Measurements from ENCODE around the gene DUSP28. TPM values are rescaled to one million over a fixed set of nuclear protein-coding genes. Genes with fewer than 3 reads are reported as not detected.

The DUSP28 gene
- total and polyA plus RNA-seq, 2 donors (not counting 1 experiment from before 2014, with no cell fraction given): 19.0 to 19.1 TPM

GRCh38 chr2:240530181-240530580 is 30.0 kb upstream of the DUSP28 start:
- ChIA-PET CTCF (no interaction called here), POLR2A (interaction anchor here (0.8 kb wide), 1 partner anchor 1108 kb away, joined by 3 read pairs; no protein-coding TSS in a partner anchor)
- intact Hi-C loops (cut with micrococcal nuclease): no loop called here
- H2AFZ ChIP-seq (ENCODE audit: insufficient read depth, low read depth, low read length, poor library complexity, severe bottlenecking): no peak overlapping the region
- Mint-ChIP-seq H3K27me3 (no peaks in the 10 kb centered on the region), H3K4me3 (no peak overlapping the region), H3K27ac (no peak overlapping the region), H3K9me3 (ENCODE audit: insufficient read depth) (peaks cover 16% of the 10 kb centered on the region), H3K4me1 (no peaks in the 10 kb centered on the region)
- 100% methylated on average over 3 of the region's 7 CpGs for WGBS (ENCODE audit: insufficient coverage)
- H3K27ac ChIP-seq (ENCODE audit: low read length in 2 of 2): no peak overlapping the region
- DNase-seq (no peak), ATAC-seq (ENCODE audit: low read depth) (no peak)
- no peaks in the 10 kb centered on the region for H3K27me3 ChIP-seq (replicated peaks in 1 of 4; ENCODE audit: control extremely low read depth in 1 of 4, control insufficient read depth in 3 of 4, insufficient read depth in 4 of 4, low read length in 3 of 4)
- H4K20me1 ChIP-seq (ENCODE audit: control insufficient read depth, insufficient read depth, low read length, poor library complexity, severe bottlenecking): peaks cover 5% of the 10 kb centered on the region
- H3K79me2 ChIP-seq (ENCODE audit: control insufficient read depth, insufficient read depth, low read length): no peaks in the 10 kb centered on the region
- no peak for TF ChIP-seq EZH2 (IDR thresholded peaks at IDR 0.05; ENCODE audit: borderline replicate concordance, insufficient read depth, low read depth, low read length, poor library complexity, severe bottlenecking)
- TF ChIP-seq CTCF (IDR thresholded peaks at IDR 0.05): no peak
- no peak overlapping the region for H3K9ac ChIP-seq (ENCODE audit: low read length)
- no peak overlapping the region for H3K4me3 ChIP-seq (ENCODE audit: control extremely low read depth in 1 of 5, extremely low read depth in 1 of 5, insufficient read depth in 1 of 5, low read depth in 2 of 5, low read length in 4 of 5)
- no peaks in the 10 kb centered on the region for H3K4me1 ChIP-seq (ENCODE audit: control insufficient read depth in 2 of 2, insufficient read depth in 2 of 2, low read length in 2 of 2)
- peaks cover 11 to 20% of the 10 kb centered on the region in 2 experiments for H3K36me3 ChIP-seq (replicated peaks in 1 of 2; ENCODE audit: control extremely low read depth in 1 of 2, control insufficient read depth in 1 of 2, extremely low read depth in 1 of 2, insufficient read depth in 2 of 2, low read length in 1 of 2)
- H3K9me3 ChIP-seq (ENCODE audit: control extremely low read depth in 1 of 3, control insufficient read depth in 2 of 3, insufficient read depth in 1 of 3, low read length in 2 of 3): peaks cover 6 to 41% (median 22%) of the 10 kb centered on the region in 3 donors
- no peak overlapping the region for H3K4me2 ChIP-seq (replicated peaks; ENCODE audit: low read depth, low read length, poor library complexity, severe bottlenecking)

GRCh38 chr2:240531038-240531437 is 29.1 kb upstream of the DUSP28 start:
- POLR2A ChIA-PET: no interaction called here
- ATAC-seq (ENCODE audit: low read depth): no peak
- no peaks in the 10 kb centered on the region for H3K79me2 ChIP-seq (ENCODE audit: control insufficient read depth, insufficient read depth, low read length)
- H3K4me1 Mint-ChIP-seq: no peaks in the 10 kb centered on the region
- H3K4me2 ChIP-seq (replicated peaks; ENCODE audit: low read depth, low read length, poor library complexity, severe bottlenecking): no peak overlapping the region
- no peaks in the 10 kb centered on the region for H3K27me3 Mint-ChIP-seq
- no peak for DNase-seq
- 100% methylated on average over 4 of the region's 5 CpGs for WGBS (ENCODE audit: insufficient coverage)
- H3K4me3 Mint-ChIP-seq: no peak overlapping the region
- no peak overlapping the region for H3K27ac Mint-ChIP-seq
- no peak for TF ChIP-seq CTCF (IDR thresholded peaks at IDR 0.05)
- no peak for TF ChIP-seq EZH2 (IDR thresholded peaks at IDR 0.05; ENCODE audit: borderline replicate concordance, insufficient read depth, low read depth, low read length, poor library complexity, severe bottlenecking)
- peaks cover 6 to 33% (median 18%) of the 10 kb centered on the region in 3 donors for H3K9me3 ChIP-seq (ENCODE audit: control extremely low read depth in 1 of 3, control insufficient read depth in 2 of 3, insufficient read depth in 1 of 3, low read length in 2 of 3)
- H2AFZ ChIP-seq (ENCODE audit: insufficient read depth, low read depth, low read length, poor library complexity, severe bottlenecking): no peak overlapping the region
- CTCF ChIA-PET: interaction anchor here (0.7 kb wide), 1 partner anchor 17 kb away, joined by 3 read pairs; no protein-coding TSS in a partner anchor
- no peak overlapping the region for H3K4me3 ChIP-seq (ENCODE audit: control extremely low read depth in 1 of 5, extremely low read depth in 1 of 5, insufficient read depth in 1 of 5, low read depth in 2 of 5, low read length in 4 of 5)
- H3K27me3 ChIP-seq (replicated peaks in 1 of 4; ENCODE audit: control extremely low read depth in 1 of 4, control insufficient read depth in 3 of 4, insufficient read depth in 4 of 4, low read length in 3 of 4): no peaks in the 10 kb centered on the region
- no peaks in the 10 kb centered on the region for H3K4me1 ChIP-seq (ENCODE audit: control insufficient read depth in 2 of 2, insufficient read depth in 2 of 2, low read length in 2 of 2)
- no peak overlapping the region for H3K27ac ChIP-seq (ENCODE audit: low read length in 2 of 2)
- peaks cover 16% of the 10 kb centered on the region for H3K9me3 Mint-ChIP-seq (ENCODE audit: insufficient read depth)
- H3K36me3 ChIP-seq (replicated peaks in 1 of 2; ENCODE audit: control extremely low read depth in 1 of 2, control insufficient read depth in 1 of 2, extremely low read depth in 1 of 2, insufficient read depth in 2 of 2, low read length in 1 of 2): peaks cover 11 to 15% of the 10 kb centered on the region in 2 experiments
- intact Hi-C loops (cut with micrococcal nuclease): no loop called here
- peaks cover 5% of the 10 kb centered on the region for H4K20me1 ChIP-seq (ENCODE audit: control insufficient read depth, insufficient read depth, low read length, poor library complexity, severe bottlenecking)
- H3K9ac ChIP-seq (ENCODE audit: low read length): no peak overlapping the region

Measured in B cell (primary cell).